ENCODE data around the gene FAM120A.

The FAM120A gene

GRCh38 chr9:93476924-93477323 lies 25.4 kb downstream of the FAM120A start:
- no peaks in the 10 kb centered on the region for H3K9me3 ChIP-seq (ENCODE audit: low read length)
- H3K27me3 ChIP-seq (ENCODE audit: control insufficient read depth in 1 of 2, insufficient read depth in 2 of 2, low read length in 2 of 2): no peaks in the 10 kb centered on the region
- no peak overlapping the region for H3K4me3 ChIP-seq (ENCODE audit: low read depth in 1 of 2, low read length in 2 of 2)
- H3K36me3 ChIP-seq (ENCODE audit: insufficient read depth, low read length): no peaks in the 10 kb centered on the region
- H3K4me1 ChIP-seq (ENCODE audit: insufficient read depth, low read length): peaks cover 21% of the 10 kb centered on the region
- H3K9ac ChIP-seq (ENCODE audit: low read length): no peak overlapping the region
- H3K27ac ChIP-seq (ENCODE audit: low read depth, low read length): no peak overlapping the region

- Histone ChIP-seq H3K4me1 (ENCODE audit: insufficient read depth, low read length) (peaks cover 21% of the 10 kb centered on the region), H3K4me3 (ENCODE audit: low read depth in 1 of 2, low read length in 2 of 2) (no peak overlapping the region), H3K9me3 (ENCODE audit: low read length) (no peaks in the 10 kb centered on the region), H3K9ac (ENCODE audit: low read length) (no peak overlapping the region), H3K27ac (ENCODE audit: low read depth, low read length) (no peak overlapping the region), H3K36me3 (ENCODE audit: insufficient read depth, low read length) (no peaks in the 10 kb centered on the region), H3K27me3 (ENCODE audit: control insufficient read depth in 1 of 2, insufficient read depth in 2 of 2, low read length in 2 of 2) (no peaks in the 10 kb centered on the region)
Observed at GRCh38 chr9:93477397-93477796, 25.9 kb downstream of the FAM120A start.

GRCh38 chr9:93479726-93480125 lies 28.2 kb downstream of the FAM120A start:
- Histone ChIP-seq H3K9ac (ENCODE audit: low read length) (no peak overlapping the region), H3K27me3 (ENCODE audit: control insufficient read depth in 1 of 2, insufficient read depth in 2 of 2, low read length in 2 of 2) (no peaks in the 10 kb centered on the region), H3K27ac (ENCODE audit: low read depth, low read length) (no peak overlapping the region), H3K4me3 (ENCODE audit: low read depth in 1 of 2, low read length in 2 of 2) (no peak overlapping the region), H3K36me3 (ENCODE audit: insufficient read depth, low read length) (no peaks in the 10 kb centered on the region), H3K9me3 (ENCODE audit: low read length) (no peaks in the 10 kb centered on the region), H3K4me1 (ENCODE audit: insufficient read depth, low read length) (peaks cover 21% of the 10 kb centered on the region)

GRCh38 chr9:93480262-93480661 lies 28.8 kb downstream of the FAM120A start:
- Histone ChIP-seq H3K4me1 (ENCODE audit: insufficient read depth, low read length) (peaks cover 21% of the 10 kb centered on the region), H3K9ac (ENCODE audit: low read length) (no peak overlapping the region), H3K4me3 (ENCODE audit: low read depth in 1 of 2, low read length in 2 of 2) (no peak overlapping the region)

GRCh38 chr9:93480728-93481324 lies 29.3 kb downstream of the FAM120A start:
- no peaks in the 10 kb centered on the region for H3K36me3 ChIP-seq (ENCODE audit: insufficient read depth, low read length)
- no peak overlapping the region for H3K9ac ChIP-seq (ENCODE audit: low read length)
- peaks cover 17% of the 10 kb centered on the region for H3K4me1 ChIP-seq (ENCODE audit: insufficient read depth, low read length)
- H3K9me3 ChIP-seq (ENCODE audit: low read length): no peaks in the 10 kb centered on the region
- H3K4me3 ChIP-seq (ENCODE audit: low read depth in 1 of 2, low read length in 2 of 2): no peak overlapping the region
- no peak overlapping the region for H3K27ac ChIP-seq (ENCODE audit: low read depth, low read length)
- no peaks in the 10 kb centered on the region for H3K27me3 ChIP-seq (ENCODE audit: control insufficient read depth in 1 of 2, insufficient read depth in 2 of 2, low read length in 2 of 2)

More at GRCh38 chr9:93480262-93480661, 28.8 kb downstream of the FAM120A start:
- Histone ChIP-seq H3K27ac (ENCODE audit: low read depth, low read length) (no peak overlapping the region), H3K9me3 (ENCODE audit: low read length) (no peaks in the 10 kb centered on the region), H3K27me3 (ENCODE audit: control insufficient read depth in 1 of 2, insufficient read depth in 2 of 2, low read length in 2 of 2) (no peaks in the 10 kb centered on the region), H3K36me3 (ENCODE audit: insufficient read depth, low read length) (no peaks in the 10 kb centered on the region)

GRCh38 chr9:93483497-93483896 lies 32.0 kb downstream of the FAM120A start:
- H3K4me3 ChIP-seq (ENCODE audit: low read depth in 1 of 2, low read length in 2 of 2): no peak overlapping the region
- peaks cover 21% of the 10 kb centered on the region for H3K4me1 ChIP-seq (ENCODE audit: insufficient read depth, low read length)
- no peak overlapping the region for H3K9ac ChIP-seq (ENCODE audit: low read length)

GRCh38 chr9:93486268-93486667 lies 34.8 kb downstream of the FAM120A start:
- Histone ChIP-seq H3K9ac (ENCODE audit: low read length) (no peak overlapping the region), H3K27ac (ENCODE audit: low read depth, low read length) (no peak overlapping the region), H3K27me3 (ENCODE audit: control insufficient read depth in 1 of 2, insufficient read depth in 2 of 2, low read length in 2 of 2) (no peaks in the 10 kb centered on the region), H3K9me3 (ENCODE audit: low read length) (no peaks in the 10 kb centered on the region), H3K4me1 (ENCODE audit: insufficient read depth, low read length) (peaks cover 9% of the 10 kb centered on the region), H3K4me3 (ENCODE audit: low read depth in 1 of 2, low read length in 2 of 2) (no peak overlapping the region), H3K36me3 (ENCODE audit: insufficient read depth, low read length) (peaks cover 18% of the 10 kb centered on the region)

More at GRCh38 chr9:93483497-93483896, 32.0 kb downstream of the FAM120A start:
- Histone ChIP-seq H3K36me3 (ENCODE audit: insufficient read depth, low read length) (peaks cover 2% of the 10 kb centered on the region), H3K27me3 (ENCODE audit: control insufficient read depth in 1 of 2, insufficient read depth in 2 of 2, low read length in 2 of 2) (no peaks in the 10 kb centered on the region), H3K27ac (ENCODE audit: low read depth, low read length) (no peak overlapping the region), H3K9me3 (ENCODE audit: low read length) (no peaks in the 10 kb centered on the region)

- Histone ChIP-seq H3K27ac (ENCODE audit: low read depth, low read length) (no peak overlapping the region), H3K9me3 (ENCODE audit: low read length) (no peaks in the 10 kb centered on the region), H3K4me3 (ENCODE audit: low read depth in 1 of 2, low read length in 2 of 2) (no peak overlapping the region), H3K27me3 (ENCODE audit: control insufficient read depth in 1 of 2, insufficient read depth in 2 of 2, low read length in 2 of 2) (no peaks in the 10 kb centered on the region), H3K4me1 (ENCODE audit: insufficient read depth, low read length) (peaks cover 9% of the 10 kb centered on the region), H3K36me3 (ENCODE audit: insufficient read depth, low read length) (peaks cover 18% of the 10 kb centered on the region), H3K9ac (ENCODE audit: low read length) (no peak overlapping the region)
Observed at GRCh38 chr9:93488244-93488643, 36.8 kb downstream of the FAM120A start.

GRCh38 chr9:93491593-93492232 lies 40.2 kb downstream of the FAM120A start:
- Histone ChIP-seq H3K9me3 (ENCODE audit: low read length) (no peaks in the 10 kb centered on the region), H3K4me1 (ENCODE audit: insufficient read depth, low read length) (peaks cover 1% of the 10 kb centered on the region), H3K36me3 (ENCODE audit: insufficient read depth, low read length) (peaks cover 19% of the 10 kb centered on the region), H3K9ac (ENCODE audit: low read length) (no peak overlapping the region), H3K4me3 (ENCODE audit: low read depth in 1 of 2, low read length in 2 of 2) (no peak overlapping the region), H3K27ac (ENCODE audit: low read depth, low read length) (no peak overlapping the region), H3K27me3 (ENCODE audit: control insufficient read depth in 1 of 2, insufficient read depth in 2 of 2, low read length in 2 of 2) (no peaks in the 10 kb centered on the region)

GRCh38 chr9:93492327-93492726 lies 40.8 kb downstream of the FAM120A start:
- Histone ChIP-seq H3K9ac (ENCODE audit: low read length) (no peak overlapping the region), H3K27me3 (ENCODE audit: control insufficient read depth in 1 of 2, insufficient read depth in 2 of 2, low read length in 2 of 2) (no peaks in the 10 kb centered on the region), H3K27ac (ENCODE audit: low read depth, low read length) (no peak overlapping the region), H3K4me3 (ENCODE audit: low read depth in 1 of 2, low read length in 2 of 2) (no peak overlapping the region), H3K4me1 (ENCODE audit: insufficient read depth, low read length) (no peaks in the 10 kb centered on the region), H3K9me3 (ENCODE audit: low read length) (no peaks in the 10 kb centered on the region), H3K36me3 (ENCODE audit: insufficient read depth, low read length) (peaks cover 25% of the 10 kb centered on the region)

GRCh38 chr9:93493949-93494348 lies 42.5 kb downstream of the FAM120A start:
- Histone ChIP-seq H3K9me3 (ENCODE audit: low read length) (no peaks in the 10 kb centered on the region), H3K4me1 (ENCODE audit: insufficient read depth, low read length) (no peaks in the 10 kb centered on the region), H3K4me3 (ENCODE audit: low read depth in 1 of 2, low read length in 2 of 2) (no peak overlapping the region), H3K36me3 (ENCODE audit: insufficient read depth, low read length) (peaks cover 34% of the 10 kb centered on the region), H3K9ac (ENCODE audit: low read length) (no peak overlapping the region), H3K27me3 (ENCODE audit: control insufficient read depth in 1 of 2, insufficient read depth in 2 of 2, low read length in 2 of 2) (no peaks in the 10 kb centered on the region), H3K27ac (ENCODE audit: low read depth, low read length) (no peak overlapping the region)

- Histone ChIP-seq H3K9me3 (ENCODE audit: low read length) (no peaks in the 10 kb centered on the region), H3K4me3 (ENCODE audit: low read depth in 1 of 2, low read length in 2 of 2) (no peak overlapping the region), H3K36me3 (ENCODE audit: insufficient read depth, low read length) (peaks cover 34% of the 10 kb centered on the region), H3K27ac (ENCODE audit: low read depth, low read length) (no peak overlapping the region), H3K4me1 (ENCODE audit: insufficient read depth, low read length) (peaks cover 13% of the 10 kb centered on the region), H3K27me3 (ENCODE audit: control insufficient read depth in 1 of 2, insufficient read depth in 2 of 2, low read length in 2 of 2) (no peaks in the 10 kb centered on the region), H3K9ac (ENCODE audit: low read length) (no peak overlapping the region)
Observed at GRCh38 chr9:93496285-93496684, 44.8 kb downstream of the FAM120A start.

Data from muscle layer of colon (tissue), 2 donors.